GM21360 (cell line): ENCODE results near the gene DIPK2A.

Experiments used
- ATAC-seq: cut with Tn5 transposase; IDR thresholded peaks from one replicate; pipeline ENCODE4 v1.9.1; 2021; ENCODE audit warnings: mild to moderate bottlenecking, moderate library complexity; ENCODE audit not compliant: unreplicated experiment

DIPK2A gene

DNA sequence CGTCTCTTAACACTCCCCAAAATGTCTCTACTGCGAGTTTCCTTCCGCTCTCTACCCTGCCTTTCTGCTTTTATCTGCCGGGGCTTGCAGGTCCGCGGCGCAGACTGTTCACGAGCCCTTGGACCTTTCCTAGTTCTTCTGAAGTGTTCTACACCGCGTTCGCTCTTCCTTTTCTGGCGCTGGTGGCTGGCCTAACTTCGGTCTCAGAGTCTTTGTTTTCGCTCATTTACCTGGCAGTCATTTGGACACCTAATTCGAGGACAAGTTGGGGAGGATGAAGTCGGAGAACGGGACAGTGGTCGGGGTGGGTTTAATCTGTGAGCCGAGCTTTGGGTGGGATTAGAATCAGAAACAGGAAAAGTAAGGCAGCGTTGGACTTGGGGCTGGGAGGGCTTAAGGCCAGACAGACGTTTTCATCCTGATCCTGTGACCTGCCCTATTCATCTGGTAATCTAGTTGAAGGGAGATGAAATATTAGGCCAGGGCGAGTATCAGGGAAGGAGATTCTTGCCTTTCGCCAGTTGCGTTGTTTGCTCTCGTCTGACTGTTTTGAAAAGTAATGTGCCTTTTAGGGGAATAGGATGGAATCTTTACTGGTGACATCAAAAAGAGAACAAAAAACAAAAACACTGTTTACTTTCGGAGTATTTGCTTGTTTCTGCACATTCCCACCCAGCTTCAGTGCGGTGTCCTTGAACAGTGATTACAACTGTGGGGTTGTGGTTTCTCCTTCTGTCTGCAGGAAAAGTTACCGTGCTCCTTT, 1.8 kb downstream of the DIPK2A start:
- ATAC-seq, result no peak

DNA sequence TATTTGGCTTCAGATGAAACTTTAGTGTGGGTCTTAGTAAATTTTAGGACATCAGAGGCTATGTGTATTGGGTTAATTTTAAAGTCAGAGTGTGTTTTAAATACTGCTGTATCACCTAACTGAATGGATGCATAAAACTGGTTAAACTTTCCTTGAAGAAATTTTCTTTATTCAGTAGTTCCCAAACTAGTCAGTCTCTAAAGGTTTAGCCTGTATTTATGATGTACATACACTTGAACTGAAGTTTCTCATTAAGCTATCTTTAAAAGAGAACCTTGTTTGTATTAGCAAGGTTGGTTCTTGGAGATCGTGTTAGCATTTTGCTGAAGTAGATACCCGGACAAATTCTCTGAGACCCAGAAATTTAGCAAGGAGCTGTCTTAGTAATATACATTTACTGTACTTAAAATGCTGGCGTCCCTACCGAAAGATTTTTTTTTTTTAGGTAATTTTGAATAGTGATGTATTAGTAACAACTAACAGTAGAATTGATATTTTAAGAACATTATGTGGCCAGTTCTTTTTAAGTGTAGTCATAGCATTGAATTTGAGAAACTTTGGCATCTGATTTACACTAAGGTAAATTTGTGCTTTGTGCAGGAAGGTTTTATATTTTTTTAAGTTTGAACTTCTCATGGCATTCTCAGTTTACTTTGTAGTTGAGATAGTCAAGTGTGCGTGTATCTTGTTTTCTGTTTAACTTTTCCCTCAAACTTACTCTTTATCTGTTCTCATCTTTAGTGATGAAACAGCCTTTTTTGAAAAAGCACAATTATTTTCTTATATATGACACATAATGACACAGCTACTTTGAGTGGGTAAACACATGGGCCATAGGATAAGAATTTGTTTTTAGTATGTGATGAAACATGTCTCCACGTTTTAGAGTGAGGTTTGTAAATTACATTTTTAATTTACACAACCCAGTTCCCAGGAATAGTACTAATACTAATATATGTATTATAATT, 2.9 kb downstream of the DIPK2A start:
- ATAC-seq, result no peak

DNA sequence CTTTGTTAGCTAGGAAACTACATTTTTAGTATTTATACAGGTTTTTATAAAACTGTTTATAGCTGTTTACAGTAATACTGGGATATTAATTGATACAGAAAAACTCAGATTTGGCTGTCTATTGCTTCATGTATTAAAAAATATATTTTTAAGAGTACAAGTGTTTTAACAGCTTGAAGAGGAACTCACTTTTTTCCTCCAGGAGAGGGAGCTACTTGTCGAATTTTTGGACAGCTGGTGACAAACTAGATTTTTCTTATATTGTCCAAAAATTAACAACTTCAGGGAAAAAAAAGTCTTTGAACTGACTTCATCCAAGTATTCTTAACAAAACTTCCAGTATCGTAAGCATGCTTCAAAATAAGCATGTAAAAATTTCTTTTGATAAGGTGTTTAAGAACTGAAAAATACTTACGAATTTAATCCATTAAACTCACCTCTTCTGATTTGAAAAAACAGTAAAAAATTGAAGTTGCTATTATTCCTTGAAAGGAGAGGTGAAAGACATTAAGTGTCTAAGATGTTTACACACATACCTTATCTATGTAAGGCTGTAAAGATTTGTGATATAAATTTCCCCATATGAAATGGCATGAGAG, 4.0 kb downstream of the DIPK2A start:
- ATAC-seq, result no peak

DNA sequence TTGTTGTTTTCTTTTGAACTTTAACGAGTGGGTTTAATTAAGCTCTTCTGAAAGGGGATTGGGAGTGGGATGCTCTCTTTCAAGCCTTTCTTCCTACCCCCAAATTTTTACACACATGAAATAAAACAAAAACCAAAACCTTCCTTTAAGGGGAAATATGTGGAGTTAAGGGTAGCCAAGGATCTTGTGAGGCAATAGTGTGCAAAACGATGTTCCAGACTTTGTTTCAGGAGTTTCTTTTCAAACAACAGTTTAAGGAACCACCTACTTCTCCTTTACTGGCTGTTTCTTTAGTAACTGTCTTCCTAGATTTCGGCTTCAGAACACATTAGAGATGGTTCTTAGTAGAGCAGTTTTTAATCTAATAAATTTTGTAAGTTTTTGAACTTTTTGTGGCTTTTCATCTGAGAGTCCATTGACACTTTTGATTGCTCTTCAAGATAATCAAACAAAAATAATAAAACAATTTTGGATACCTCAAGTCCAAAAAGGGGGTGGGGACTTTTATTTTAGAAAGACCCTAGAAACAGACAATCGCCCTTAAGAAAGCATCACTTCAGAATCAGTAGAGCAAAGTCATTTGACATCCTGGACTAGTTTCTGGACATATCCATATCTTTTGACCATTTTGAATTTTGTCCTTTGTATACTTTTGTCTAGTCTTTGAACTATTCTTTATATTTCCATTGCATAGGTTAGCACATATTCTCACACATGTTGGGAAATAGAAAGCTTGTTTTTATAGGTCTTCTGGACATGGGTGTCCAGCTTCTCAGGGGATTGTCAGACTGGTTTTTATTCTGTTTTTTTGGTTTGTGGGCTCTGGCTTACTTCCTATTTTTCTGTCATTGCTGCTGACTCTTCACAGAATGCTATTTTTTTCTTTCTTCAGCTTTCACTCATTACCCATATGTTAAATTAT, 6.0 kb downstream of the DIPK2A start:
- ATAC-seq, result peak; percentile 39

DNA sequence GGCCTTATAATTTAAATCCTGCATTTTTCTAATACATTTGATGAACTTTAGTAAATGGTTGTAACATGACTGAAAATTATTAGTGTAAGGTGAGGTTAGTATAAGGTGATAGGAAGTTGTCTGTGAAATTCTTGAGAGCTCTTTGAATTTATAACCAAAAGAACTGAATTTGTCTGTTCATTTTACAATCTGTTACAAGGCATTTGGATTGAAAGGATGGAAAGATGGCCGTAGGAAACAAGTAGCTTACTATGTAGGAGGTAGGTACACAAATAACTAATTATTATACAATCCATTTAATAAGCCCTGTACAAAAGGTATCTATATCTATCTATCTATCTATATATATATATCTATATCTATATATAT, 6.6 kb downstream of the DIPK2A start:
- no peak for ATAC-seq

DNA sequence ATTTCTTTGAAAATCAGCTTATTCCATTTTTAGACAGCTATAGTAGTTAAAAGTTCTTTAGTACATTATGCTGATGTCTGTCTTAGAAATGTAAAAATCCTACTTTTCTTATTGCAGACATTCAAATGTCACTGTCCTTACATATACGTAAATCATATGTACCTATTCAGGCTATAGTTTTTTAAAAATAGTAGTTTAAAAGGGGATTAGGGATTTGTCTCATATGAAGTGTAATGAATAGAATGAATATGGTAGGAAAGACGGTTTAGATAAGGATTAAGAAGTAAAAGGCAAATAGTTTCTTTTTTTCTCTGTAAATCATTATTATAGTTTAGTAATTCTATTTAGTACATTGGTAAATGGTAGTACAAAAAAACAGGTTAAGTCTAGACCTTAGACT, 7.4 kb downstream of the DIPK2A start:
- no peak for ATAC-seq

DNA sequence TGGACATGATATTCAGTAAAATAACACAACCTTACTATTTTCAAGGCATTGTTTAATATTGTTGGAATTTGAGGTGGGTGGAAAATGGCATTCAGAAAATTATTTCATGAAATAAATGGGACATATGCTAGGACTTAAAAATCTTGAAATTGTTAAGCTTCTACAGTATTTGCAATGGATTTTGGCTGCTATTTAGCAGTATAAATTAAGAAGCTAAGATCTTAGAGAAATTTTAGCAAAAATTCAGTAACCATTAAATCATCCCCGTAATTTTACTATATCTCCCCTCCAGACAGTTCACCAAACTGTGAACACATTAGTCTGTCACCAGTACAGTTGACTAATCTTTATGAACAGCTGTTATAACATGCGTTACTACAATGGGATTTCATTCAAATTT, 8.2 kb downstream of the DIPK2A start:
- no peak for ATAC-seq

DNA sequence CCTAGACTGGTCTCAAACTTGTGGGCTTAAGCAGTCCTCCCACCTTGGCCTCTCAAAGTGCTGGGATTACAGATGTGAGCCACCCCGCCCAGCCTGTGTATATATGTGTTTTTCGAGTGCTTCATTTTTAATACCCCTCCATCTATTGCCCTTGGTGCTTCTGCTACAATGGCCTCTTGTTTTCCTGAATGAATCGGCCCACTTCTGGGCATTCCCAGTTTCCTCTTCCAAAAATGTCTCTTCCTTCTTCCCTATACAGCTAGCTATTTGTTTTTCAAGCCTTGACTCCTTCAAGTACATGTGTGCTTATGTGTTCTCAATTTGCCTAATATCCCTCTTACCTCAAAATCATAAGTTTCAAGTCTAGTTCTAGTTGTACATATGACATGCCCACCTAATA, 16.7 kb downstream of the DIPK2A start:
- no peak for ATAC-seq

DNA sequence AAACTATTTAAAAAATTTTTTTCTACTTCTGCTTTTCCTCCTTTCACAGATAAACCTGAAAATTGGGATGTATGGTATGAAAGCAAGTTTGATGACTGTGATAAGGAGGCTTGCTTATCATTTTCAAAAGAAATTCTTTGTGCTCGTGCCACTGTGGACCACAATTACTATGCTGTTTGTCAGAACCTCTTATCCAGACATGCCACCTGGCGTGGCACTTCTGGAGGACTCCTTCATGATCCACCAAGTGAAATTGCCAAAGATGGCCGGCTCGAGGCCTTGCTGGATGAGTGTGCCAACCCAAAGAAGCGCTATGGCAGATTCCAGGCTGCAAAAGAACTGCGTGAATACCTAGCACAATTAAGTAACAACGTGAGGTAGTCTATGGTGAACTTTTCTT, 17.8 kb downstream of the DIPK2A start:
- no peak for ATAC-seq

DNA sequence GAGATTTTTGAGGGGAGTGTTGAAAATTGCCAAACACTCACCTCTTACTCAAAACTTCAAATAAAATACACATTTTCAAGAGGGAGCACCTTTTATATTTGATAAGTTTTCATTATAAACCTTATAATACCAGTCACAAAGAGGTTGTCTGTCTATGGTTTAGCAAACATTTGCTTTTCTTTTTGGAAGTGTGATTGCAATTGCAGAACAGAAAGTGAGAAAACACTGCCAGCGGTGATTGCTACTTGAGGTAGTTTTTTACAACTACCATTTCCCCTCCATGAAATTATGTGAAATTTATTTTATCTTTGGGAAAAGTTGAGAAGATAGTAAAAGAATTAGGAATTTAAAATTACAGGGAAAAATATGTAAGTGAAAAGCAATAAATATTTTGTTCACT, 20.1 kb downstream of the DIPK2A start:
- peak; percentile 55 for ATAC-seq

DNA sequence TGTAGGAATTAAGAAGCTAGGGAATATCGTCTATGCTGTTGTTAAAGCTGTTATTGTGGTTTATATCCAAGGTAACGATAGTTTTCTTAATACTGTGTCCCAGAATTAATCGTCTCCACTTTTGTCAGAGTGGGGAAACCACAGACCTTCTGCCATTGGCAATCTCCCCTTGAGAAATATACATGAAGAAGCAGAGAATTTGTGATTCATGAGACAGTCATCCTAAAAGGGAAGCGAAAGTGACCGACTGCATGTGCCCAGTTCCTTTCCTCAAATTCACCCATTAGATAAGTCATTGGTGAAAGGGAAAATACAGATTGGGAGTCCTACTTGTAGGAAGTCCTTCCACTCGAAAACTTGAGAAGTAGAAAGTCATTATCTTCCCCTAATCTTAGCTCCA, 26.6 kb downstream of the DIPK2A start:
- peak; percentile 72 for ATAC-seq

DNA sequence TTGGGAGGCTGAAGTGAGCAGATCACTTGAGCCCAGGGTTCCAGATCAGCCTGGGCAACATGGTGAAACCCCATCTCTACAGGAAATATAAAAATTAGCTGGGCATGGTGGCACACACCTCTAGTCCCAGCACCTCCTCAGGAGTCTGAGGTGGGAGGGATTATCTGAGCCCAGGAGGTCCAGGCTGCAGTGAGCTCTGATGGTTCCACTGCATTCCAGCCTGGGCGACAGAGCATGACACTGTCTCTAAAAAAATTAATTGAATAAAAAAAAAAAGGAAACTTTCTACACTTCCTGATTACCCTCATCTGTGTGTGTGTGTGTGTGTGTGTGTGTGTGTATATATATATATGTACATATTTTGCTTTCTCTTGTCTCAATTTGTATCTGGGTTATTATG, 31.4 kb downstream of the DIPK2A start:
- ATAC-seq, result no peak

DNA sequence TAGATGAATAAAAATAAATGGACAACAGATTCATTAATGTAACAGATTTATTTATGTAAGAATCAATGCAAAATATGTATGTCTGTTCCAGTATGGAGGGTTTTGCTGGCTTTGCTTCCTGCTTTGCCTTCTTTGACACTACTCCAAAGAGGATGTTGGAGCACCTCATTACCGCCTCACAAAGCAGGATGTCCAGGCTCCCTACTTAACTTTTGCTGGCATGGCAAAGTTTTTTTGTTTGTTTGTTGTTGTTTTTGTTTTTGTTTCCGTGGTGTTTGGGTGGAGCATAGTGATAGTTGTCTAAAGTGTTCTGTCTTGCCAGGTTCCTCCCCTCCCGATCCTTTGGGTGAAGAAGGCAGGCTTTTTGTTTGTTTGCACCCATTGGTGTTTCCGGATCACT, 38.7 kb downstream of the DIPK2A start:
- ATAC-seq, result no peak

DNA sequence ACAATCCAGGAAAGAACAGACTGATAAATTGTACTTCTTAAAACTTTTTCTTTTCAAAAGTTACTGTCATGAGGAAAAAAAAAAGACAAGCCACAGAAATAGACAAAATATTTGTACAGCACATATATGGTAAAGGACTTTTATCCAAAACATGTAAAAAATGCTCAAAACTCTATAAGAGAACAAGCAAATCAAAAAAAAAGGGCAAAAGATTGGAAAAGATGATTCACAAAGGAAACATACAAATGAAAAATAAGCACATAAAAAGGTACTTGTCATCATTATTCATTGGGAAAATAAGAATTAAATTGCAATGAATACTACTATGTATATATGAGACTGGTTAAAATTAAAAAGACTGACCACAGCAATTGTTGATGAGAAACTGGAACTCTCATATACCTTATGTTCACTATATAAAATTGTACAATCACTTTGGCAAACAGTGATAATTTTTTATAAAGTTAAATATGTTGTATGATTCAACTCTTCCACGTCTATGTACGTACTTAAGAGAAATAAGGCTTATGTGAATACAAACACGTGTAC, 39.7 kb downstream of the DIPK2A start:
- no peak for ATAC-seq

DNA sequence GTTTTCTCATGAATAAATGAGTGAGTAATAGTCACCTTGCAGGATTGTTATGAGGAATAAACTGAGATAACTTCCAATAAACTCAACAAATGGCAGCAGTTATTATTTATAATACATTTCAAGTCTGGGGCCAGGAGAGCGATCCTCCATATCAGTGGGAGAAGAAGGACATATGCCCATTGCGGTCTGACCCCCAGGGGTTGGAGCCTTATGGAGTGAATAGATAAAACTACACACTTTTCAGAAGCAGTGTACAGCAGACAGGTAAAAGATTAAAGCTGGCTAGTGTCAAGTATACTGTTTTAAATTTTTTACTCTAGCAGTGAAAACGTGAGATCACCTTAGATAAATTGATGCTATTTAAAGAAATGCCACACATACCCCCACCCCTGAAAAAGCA, 43.5 kb downstream of the DIPK2A start:
- ATAC-seq, result no peak

DNA sequence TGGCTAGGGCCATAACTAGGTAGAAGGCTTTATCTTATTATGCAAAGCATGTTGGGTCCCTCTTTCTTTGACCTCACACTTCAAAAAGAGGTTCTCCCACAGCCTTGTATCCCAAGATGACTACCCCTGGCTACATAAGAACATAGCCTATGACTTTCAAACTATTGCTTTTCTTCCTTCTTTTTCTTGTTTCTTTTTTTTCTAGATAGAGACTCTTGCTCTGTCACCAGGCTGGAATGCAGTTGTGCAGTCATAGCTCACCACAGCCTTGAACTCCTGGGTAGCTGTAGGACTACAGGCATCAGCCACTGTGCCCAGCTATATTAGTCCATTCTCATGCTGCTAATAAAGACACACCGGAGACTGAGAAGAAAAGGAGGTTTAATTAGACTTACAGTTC, 47.2 kb downstream of the DIPK2A start:
- no peak for ATAC-seq
